Activated naive CD8-positive, alpha-beta T cell treated with anti-CD3 and anti-CD28 coated beads, Interleukin-2, amount 10 ng/mL, durations not matched to agents 7 days and 5 days (primary cell): Measurements from ENCODE around the gene ROR1. TPM values are rescaled to one million over a fixed set of nuclear protein-coding genes. Genes with fewer than 3 reads are reported as not detected.
"Not testable (repeated sequence)": the region's sequence is repeated elsewhere in the genome, so short reads cannot be mapped to it uniquely, and the experiment has no call there.

Experiments
- ATAC-seq: fragments of 150-1000 bp; cut with Tn5 transposase; one replicate; pipeline ENCODE4 v1.10.0; 2021; ENCODE audit warnings: low read depth, moderate library complexity
- POLR2A ChIA-PET: fragments of 350-600 bp; sonication (Branson Sonifier 250); formaldehyde crosslinking; loops from one replicate; lab custom pipeline; 2021; ENCODE audit warnings: antibody characterized with exemption; lab: Charles Lee
- DNase-seq: peaks from one replicate; pipeline ENCODE4 v3.0.0; 2021
- H3K27ac Mint-ChIP-seq: one replicate; pipeline ENCODE4 v1.8.0; 2022; ENCODE audit warnings: mild to moderate bottlenecking, mixed read lengths
- H3K27me3 Mint-ChIP-seq: one replicate; pipeline ENCODE4 v1.8.0; 2022; ENCODE audit warnings: mild to moderate bottlenecking, moderate library complexity, mixed read lengths
- H3K36me3 Mint-ChIP-seq: one replicate; pipeline ENCODE4 v1.8.0; 2021; ENCODE audit warnings: mild to moderate bottlenecking, mixed read lengths
- H3K4me1 Mint-ChIP-seq: one replicate; pipeline ENCODE4 v1.8.0; 2021; ENCODE audit warnings: mixed read lengths
- H3K4me3 Mint-ChIP-seq: one replicate; pipeline ENCODE4 v1.8.0; 2022; ENCODE audit warnings: mild to moderate bottlenecking, moderate library complexity, mixed read lengths
- H3K9me3 Mint-ChIP-seq: one replicate; pipeline ENCODE4 v1.8.0; 2021; ENCODE audit warnings: mixed read lengths
- total RNA-seq, 2 experiments: library from RNA; stranded (reverse); gene quantifications; one replicate each; pipeline ENCODE4 v1.2.3, GENCODE V29; 2021

The ROR1 gene
- total RNA-seq, 2 experiments from 2014 or later = not detected

DNA sequence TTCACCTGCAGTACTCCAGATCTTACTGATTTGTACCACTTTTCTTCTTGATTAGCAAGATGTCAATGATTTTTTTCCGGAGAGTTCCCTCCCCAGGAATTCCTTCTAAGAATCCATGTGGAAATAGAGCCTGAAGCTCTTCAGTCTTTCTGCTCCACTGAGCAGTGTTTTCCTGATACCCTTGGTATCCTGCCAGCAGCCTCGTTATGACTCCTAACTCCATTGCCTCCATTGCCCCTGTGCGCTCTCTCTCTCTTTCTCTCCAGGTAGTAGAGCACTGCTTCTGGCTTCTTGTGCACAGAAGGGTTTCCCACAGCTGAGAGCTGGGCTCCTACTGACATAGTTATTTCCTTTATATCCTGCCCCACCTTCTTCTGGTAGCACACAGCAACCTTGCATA is 441.8 kb downstream of the ROR1 start:
- peaks cover 37% of the 10 kb centered on the region for H3K27me3 Mint-ChIP-seq
- no peak overlapping the region for H3K27ac Mint-ChIP-seq
- ATAC-seq (no peak), DNase-seq (no peak)
- H3K4me3 Mint-ChIP-seq = no peak overlapping the region
- no peaks in the 10 kb centered on the region for H3K4me1 Mint-ChIP-seq
- no peaks in the 10 kb centered on the region for H3K9me3 Mint-ChIP-seq
- POLR2A ChIA-PET = interaction anchor here (0.6 kb wide), 1 partner anchor 13 kb away, joined by 5 read pairs; no protein-coding TSS in a partner anchor
- H3K36me3 Mint-ChIP-seq = no peaks in the 10 kb centered on the region

DNA sequence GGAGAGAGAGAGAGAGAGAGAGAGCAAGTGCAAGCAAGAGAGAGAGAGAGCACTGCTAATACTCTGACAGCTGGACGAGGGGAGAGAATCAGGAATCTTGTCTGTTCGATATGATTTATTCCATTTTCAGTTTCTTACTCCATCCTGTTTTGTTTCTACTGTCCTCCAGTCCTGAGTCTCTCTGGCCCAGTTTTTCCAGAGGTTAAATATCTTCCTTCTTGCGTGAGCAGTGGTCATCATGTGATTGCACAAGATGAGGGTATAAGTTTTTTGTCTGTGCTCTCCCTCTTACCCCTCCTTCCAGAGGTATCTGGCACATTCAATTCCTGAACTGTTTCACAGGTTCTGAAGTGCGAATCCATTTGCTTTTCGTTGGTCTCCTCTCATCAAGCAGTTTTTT is 446.4 kb downstream of the ROR1 start:
- H3K27me3 Mint-ChIP-seq = peaks cover 27% of the 10 kb centered on the region
- no peak for DNase-seq
- H3K36me3 Mint-ChIP-seq = no peaks in the 10 kb centered on the region
- peaks cover 8% of the 10 kb centered on the region for H3K4me1 Mint-ChIP-seq
- no peak overlapping the region for H3K27ac Mint-ChIP-seq
- no peak for ATAC-seq
- H3K9me3 Mint-ChIP-seq = no peaks in the 10 kb centered on the region
- H3K4me3 Mint-ChIP-seq = no peak overlapping the region
- POLR2A ChIA-PET = no interaction called here

DNA sequence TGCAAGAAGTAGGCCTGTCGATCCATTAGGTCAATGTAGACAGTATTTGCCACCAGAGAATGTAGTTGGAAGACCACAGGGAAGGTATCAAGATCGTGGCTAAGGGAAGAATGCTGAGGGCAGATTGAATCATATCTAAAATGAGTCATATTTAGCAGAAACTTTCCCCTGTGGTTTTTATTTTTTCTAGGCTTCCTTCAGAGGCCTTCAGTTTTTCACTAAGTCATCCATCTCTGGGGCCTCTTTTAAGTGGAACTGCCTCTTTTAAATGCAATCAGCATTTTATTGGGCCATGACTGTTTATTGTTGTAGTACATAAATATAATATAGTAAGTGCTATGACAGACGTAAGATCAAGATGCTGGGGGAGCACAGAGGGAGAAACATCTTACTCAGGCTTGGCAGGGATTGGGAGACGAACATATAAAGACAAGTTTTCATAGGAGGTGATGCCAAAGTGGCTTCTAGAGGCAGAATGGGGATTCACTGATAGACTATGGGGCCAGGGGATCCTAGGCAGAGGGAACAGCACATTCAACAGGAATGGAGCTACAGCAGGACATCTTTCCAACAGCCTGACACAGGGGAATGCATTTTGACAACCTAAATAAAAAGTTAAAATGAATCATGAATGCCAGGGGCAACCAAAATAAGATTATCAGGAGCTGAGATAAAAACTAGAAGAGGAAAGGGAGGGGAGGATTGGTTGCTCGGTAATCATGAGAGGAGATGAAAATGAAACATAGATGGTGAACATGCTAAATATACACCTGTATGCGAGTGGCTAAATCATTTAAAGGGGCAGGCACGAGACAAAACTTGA is 449.7 kb downstream of the ROR1 start:
- Mint-ChIP-seq H3K9me3 (no peaks in the 10 kb centered on the region), H3K4me1 (peaks cover 8% of the 10 kb centered on the region), H3K27ac (no peak overlapping the region), H3K36me3 (no peaks in the 10 kb centered on the region), H3K27me3 (peaks cover 24% of the 10 kb centered on the region), H3K4me3 (no peak overlapping the region)
- POLR2A ChIA-PET = no interaction called here
- no peak for DNase-seq
- ATAC-seq = no peak

DNA sequence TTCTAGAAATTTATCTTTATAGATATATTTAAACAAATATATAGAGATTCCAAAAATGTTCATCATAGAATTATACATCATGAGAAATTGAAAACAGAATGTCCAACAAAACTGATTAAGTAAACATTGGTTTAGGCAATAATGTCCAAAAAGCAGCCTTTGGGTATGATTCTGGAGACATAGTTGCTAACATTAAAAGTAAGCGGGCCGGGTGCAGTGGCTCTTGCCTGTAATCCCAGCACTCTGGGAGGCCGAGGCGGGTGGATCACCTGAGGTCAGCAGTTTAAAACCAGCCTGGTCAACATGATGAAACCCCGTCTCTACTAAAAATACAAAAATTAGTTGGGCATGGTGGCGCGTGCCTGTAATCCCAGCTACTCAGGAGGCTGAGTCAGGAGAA is 450.4 kb downstream of the ROR1 start:
- H3K4me1 Mint-ChIP-seq, H3K27ac Mint-ChIP-seq, ATAC-seq, H3K36me3 Mint-ChIP-seq, H3K4me3 Mint-ChIP-seq, H3K9me3 Mint-ChIP-seq, DNase-seq: not testable (repeated sequence)
- peaks cover 17% of the 10 kb centered on the region for H3K27me3 Mint-ChIP-seq
- POLR2A ChIA-PET = interaction anchor here (0.7 kb wide), 1 partner anchor 1567 kb away, joined by 3 read pairs; no protein-coding TSS in a partner anchor

DNA sequence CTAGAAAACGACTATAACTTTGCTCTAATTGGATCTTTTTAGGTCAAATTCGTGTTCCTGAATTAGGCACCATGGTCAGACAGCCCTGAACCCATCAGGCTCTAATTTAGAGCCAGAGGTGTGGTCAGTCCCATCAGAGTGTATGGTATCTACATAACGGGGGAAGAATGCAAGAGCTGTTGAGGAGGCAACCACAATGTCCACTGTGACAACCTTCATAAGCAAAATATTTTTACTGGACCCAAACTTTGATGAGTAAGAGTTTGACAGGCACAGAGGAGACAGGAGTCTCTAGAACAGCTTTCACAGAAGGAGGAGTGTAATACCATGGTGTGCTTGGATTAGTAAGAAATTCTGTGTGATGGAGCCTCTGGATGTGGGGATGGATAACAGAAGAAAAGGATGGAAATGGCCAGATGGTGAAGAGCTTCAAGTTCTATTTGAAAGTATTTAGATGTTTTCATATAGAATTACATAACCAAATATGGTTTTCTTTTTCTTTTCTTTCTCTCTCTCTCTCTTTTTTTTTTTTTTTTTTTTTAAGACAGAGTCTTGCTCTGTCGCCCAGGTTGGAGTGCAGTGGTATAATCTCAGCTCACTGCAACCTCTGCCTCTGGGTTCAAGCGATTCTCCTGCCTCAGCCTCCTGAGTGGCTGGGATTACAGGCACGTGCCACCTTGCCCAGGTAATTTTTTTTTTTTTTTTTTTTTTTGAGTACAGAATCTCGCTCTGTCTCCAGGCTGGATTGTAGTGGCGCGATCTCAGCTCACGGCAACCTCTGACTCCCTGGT is 454.5 kb downstream of the ROR1 start:
- POLR2A ChIA-PET = interaction anchor here (0.6 to 0.7 kb wide), 2 partner anchors 13 to 494 kb away, joined by 5 to 6 read pairs; no protein-coding TSS in a partner anchor
- peaks cover 15% of the 10 kb centered on the region for H3K27me3 Mint-ChIP-seq
- H3K4me3 Mint-ChIP-seq = no peak overlapping the region
- peaks cover 6% of the 10 kb centered on the region for H3K4me1 Mint-ChIP-seq
- DNase-seq (no peak), ATAC-seq (no peak)
- no peak overlapping the region for H3K27ac Mint-ChIP-seq
- H3K36me3 Mint-ChIP-seq = no peaks in the 10 kb centered on the region
- H3K9me3 Mint-ChIP-seq = no peaks in the 10 kb centered on the region

DNA sequence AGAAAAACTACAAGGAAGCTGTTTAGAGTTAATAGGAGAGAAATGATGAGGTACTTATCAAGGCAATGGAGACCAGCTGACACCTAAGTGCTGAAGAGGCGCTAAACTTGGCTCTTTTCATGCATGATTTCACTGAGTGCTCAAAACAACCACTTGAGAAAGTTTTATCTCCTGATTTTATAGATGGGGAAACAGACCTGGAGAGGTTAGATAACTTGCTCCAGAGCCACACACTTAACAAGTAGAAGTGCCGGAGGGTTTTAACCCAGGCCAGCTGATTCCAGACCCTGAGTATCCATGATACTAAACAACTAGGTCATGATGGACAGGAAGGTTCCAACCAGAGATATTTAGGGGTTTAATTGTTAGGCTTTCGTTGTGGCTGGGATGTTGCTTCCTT is 455.5 kb downstream of the ROR1 start:
- POLR2A ChIA-PET = interaction anchor here (0.7 kb wide), 1 partner anchor 495 kb away, joined by 6 read pairs; no protein-coding TSS in a partner anchor
- no peak for ATAC-seq
- Mint-ChIP-seq H3K9me3 (no peaks in the 10 kb centered on the region), H3K4me1 (no peaks in the 10 kb centered on the region), H3K36me3 (no peaks in the 10 kb centered on the region), H3K27ac (no peak overlapping the region), H3K27me3 (peaks cover 22% of the 10 kb centered on the region), H3K4me3 (no peak overlapping the region)
- DNase-seq = no peak

Other genes starting within 250 kb of the ROR1 start
- gene PGM1, start 180.6 kb upstream of the ROR1 start, total RNA-seq = 10 to 100 TPM; 47.3 to 51.0 TPM